Hepatocyte (in vitro differentiated cells): ENCODE results near the gene SKAP1.

Experiments
- CTCF ChIP-seq: fragments of 200-600 bp; sonication (generic); IDR thresholded peaks from 2 replicates; pipeline ENCODE4 v1.5.1; 2016; ENCODE audit warnings: antibody characterized with exemption, mild to moderate bottlenecking; ENCODE audit not compliant: poor library complexity
- EZH2 ChIP-seq: fragments of 200-600 bp; sonication (generic); IDR thresholded peaks from 2 replicates; pipeline ENCODE4 v1.6.1; 2016; ENCODE audit warnings: antibody characterized with exemption, mild to moderate bottlenecking, borderline replicate concordance

GRCh38 chr17:48223945-48224344 lies 206.1 kb downstream of the SKAP1 start:
- TF ChIP-seq CTCF (no peak), EZH2 (no peak)
